Ishikawa (cell line): ENCODE results near the gene RASSF9.

Experiments
- CEBPB ChIP-seq: IDR thresholded peaks from 2 replicates; pipeline ENCODE4 v1.6.1; 2012
- CREB1 ChIP-seq: IDR thresholded peaks from 2 replicates; pipeline ENCODE4 v1.6.1; 2012; ENCODE audit warnings: low read depth
- EGR1 ChIP-seq: IDR thresholded peaks from 2 replicates; pipeline ENCODE4 v1.6.1; 2012
- EP300 ChIP-seq: IDR thresholded peaks from 2 replicates; pipeline ENCODE4 v1.6.1; 2012; ENCODE audit warnings: borderline replicate concordance
- FOXM1 ChIP-seq: IDR thresholded peaks from 2 replicates; pipeline ENCODE4 v1.6.1; 2012; ENCODE audit warnings: low read depth, borderline replicate concordance
- NFIC ChIP-seq: IDR thresholded peaks from 2 replicates; pipeline ENCODE4 v1.6.1; 2012
- RAD21 ChIP-seq: IDR thresholded peaks from 2 replicates; pipeline ENCODE4 v1.6.1; 2012; ENCODE audit warnings: low read depth
- REST ChIP-seq: IDR thresholded peaks from 2 replicates; pipeline ENCODE4 v1.6.1; 2012; ENCODE audit warnings: low read depth, mild to moderate bottlenecking
- TAF1 ChIP-seq: IDR thresholded peaks from 2 replicates; pipeline ENCODE4 v1.6.1; 2012; ENCODE audit warnings: low read depth, mild to moderate bottlenecking
- TCF12 ChIP-seq: IDR thresholded peaks from 2 replicates; pipeline ENCODE4 v1.6.1; 2012; ENCODE audit warnings: low read depth
- TEAD4 ChIP-seq: IDR thresholded peaks from 2 replicates; pipeline ENCODE4 v1.6.1; 2012
- YY1 ChIP-seq: IDR thresholded peaks from 2 replicates; pipeline ENCODE4 v1.6.1; 2012; ENCODE audit warnings: low read depth
- ZBTB7A ChIP-seq: IDR thresholded peaks from 2 replicates; pipeline ENCODE4 v1.6.1; 2012; ENCODE audit warnings: low read depth
- TF ChIP-seq, protein P1 (sequence below): IDR thresholded peaks from 2 replicates; pipeline ENCODE4 v1.6.1; 2012
- TF ChIP-seq, protein P2 (sequence below): IDR thresholded peaks from 2 replicates; pipeline ENCODE4 v1.6.1; 2012

RASSF9 gene

GRCh38 chr12:85831327-85831990 lies 4.8 kb downstream of the RASSF9 start:
- no peak for TF ChIP-seq EP300
- no peak for TF ChIP-seq REST
- TF ChIP-seq NFIC = peak; percentile 60
- 0 out of 2 replicates have a peak, but pooled peaks have one; percentile 3 for TF ChIP-seq CEBPB
- TF ChIP-seq TEAD4 = peak; percentile 34; the same call in 1 of the 2 replicates
- TF ChIP-seq CREB1 = no peak
- TF ChIP-seq, protein P1, sequence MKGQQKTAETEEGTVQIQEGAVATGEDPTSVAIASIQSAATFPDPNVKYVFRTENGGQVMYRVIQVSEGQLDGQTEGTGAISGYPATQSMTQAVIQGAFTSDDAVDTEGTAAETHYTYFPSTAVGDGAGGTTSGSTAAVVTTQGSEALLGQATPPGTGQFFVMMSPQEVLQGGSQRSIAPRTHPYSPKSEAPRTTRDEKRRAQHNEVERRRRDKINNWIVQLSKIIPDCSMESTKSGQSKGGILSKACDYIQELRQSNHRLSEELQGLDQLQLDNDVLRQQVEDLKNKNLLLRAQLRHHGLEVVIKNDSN = no peak
- TF ChIP-seq ZBTB7A = no peak
- TF ChIP-seq YY1 = no peak
- no peak for TF ChIP-seq TAF1
- TF ChIP-seq RAD21 = no peak
- TF ChIP-seq TCF12 = no peak
- TF ChIP-seq EGR1 = no peak

- TF ChIP-seq TAF1 (no peak), CEBPB (no peak)
Observed at GRCh38 chr12:85829391-85829790, 6.8 kb downstream of the RASSF9 start.

- no peak for TF ChIP-seq TAF1
Observed at GRCh38 chr12:85828576-85828975, 7.6 kb downstream of the RASSF9 start.

GRCh38 chr12:85825746-85826145 lies 10.5 kb downstream of the RASSF9 start:
- TF ChIP-seq REST (no peak), ZBTB7A (no peak), EGR1 (no peak), TCF12 (no peak), NFIC (no peak), EP300 (no peak), CEBPB (no peak), FOXM1 (no peak)
- TF ChIP-seq, protein P1 = no peak
- TF ChIP-seq, protein P2, sequence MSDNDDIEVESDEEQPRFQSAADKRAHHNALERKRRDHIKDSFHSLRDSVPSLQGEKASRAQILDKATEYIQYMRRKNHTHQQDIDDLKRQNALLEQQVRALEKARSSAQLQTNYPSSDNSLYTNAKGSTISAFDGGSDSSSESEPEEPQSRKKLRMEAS = no peak

GRCh38 chr12:85823436-85824180 lies 12.6 kb downstream of the RASSF9 start:
- TF ChIP-seq, protein P1 = no peak
- no peak for TF ChIP-seq TAF1
- no peak for TF ChIP-seq CREB1
- peak; percentile 13; the same call in 1 of the 2 replicates for TF ChIP-seq TEAD4
- TF ChIP-seq FOXM1 = no peak
- TF ChIP-seq NFIC = no peak

GRCh38 chr12:85821759-85822158 lies 14.4 kb downstream of the RASSF9 start:
- TF ChIP-seq, protein P2 = no peak
